ENCODE measurements around the gene C16orf87.

Gene C16orf87

GRCh38 chr16:46830417-46830901 lies 521 bp downstream of the C16orf87 start (continued):
- TF ChIP-seq ZNF555 (tag by site-specific recombination; conservative IDR thresholded peaks at IDR 0.05), result no peak
- TF ChIP-seq ZNF791 (tag by site-specific recombination; IDR thresholded peaks at IDR 0.05), result no peak
- TF ChIP-seq ZNF394 (tag by site-specific recombination; IDR thresholded peaks at IDR 0.05; ENCODE audit: borderline replicate concordance), result peak; percentile 30; the same call in 1 of the 2 replicates
- TF ChIP-seq ZSCAN4 (tag by site-specific recombination; IDR thresholded peaks at IDR 0.05), result no peak
- TF ChIP-seq KLF1 (tag by site-specific recombination; IDR thresholded peaks at IDR 0.05), result no peak
- peak; percentile 16; the same call in 1 of the 2 replicates for TF ChIP-seq ZNF2 (tag by site-specific recombination; IDR thresholded peaks at IDR 0.05)

- peaks cover 0 to 2% of the 10 kb centered on the region in 2 experiments; a peak in 1 of 3 replicates for H3K36me3 ChIP-seq (ENCODE audit: control insufficient read depth in 2 of 2, insufficient read depth in 1 of 2, low read length in 2 of 2)
- no peak overlapping the region for H3K27ac ChIP-seq (ENCODE audit: extremely low read depth, low read depth, low read length)
- H3K4me3 ChIP-seq (ENCODE audit: low read depth, low read length), result peak overlapping the region; percentile 71; the same call in 1 of the 2 replicates
- POLR2A ChIA-PET, result interaction anchor here (0.6 to 1.3 kb wide), 3 partner anchors 20 to 139 kb away, joined by 4 to 5 read pairs (median 4); partner anchors contain the start of gene ORC6
- no peaks in the 10 kb centered on the region for H3K9me3 ChIP-seq (ENCODE audit: control insufficient read depth, insufficient read depth, low read depth, low read length)
- peaks cover 10% of the 10 kb centered on the region; the same call in 1 of the 2 replicates for H3K4me1 ChIP-seq (ENCODE audit: control insufficient read depth, insufficient read depth, low read length)
- TF ChIP-seq, protein P1, sequence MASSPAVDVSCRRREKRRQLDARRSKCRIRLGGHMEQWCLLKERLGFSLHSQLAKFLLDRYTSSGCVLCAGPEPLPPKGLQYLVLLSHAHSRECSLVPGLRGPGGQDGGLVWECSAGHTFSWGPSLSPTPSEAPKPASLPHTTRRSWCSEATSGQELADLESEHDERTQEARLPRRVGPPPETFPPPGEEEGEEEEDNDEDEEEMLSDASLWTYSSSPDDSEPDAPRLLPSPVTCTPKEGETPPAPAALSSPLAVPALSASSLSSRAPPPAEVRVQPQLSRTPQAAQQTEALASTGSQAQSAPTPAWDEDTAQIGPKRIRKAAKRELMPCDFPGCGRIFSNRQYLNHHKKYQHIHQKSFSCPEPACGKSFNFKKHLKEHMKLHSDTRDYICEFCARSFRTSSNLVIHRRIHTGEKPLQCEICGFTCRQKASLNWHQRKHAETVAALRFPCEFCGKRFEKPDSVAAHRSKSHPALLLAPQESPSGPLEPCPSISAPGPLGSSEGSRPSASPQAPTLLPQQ (tag by site-specific recombination; IDR thresholded peaks at IDR 0.05), result peak; percentile 77
- TF ChIP-seq ZNF664 (tag by site-specific recombination; IDR thresholded peaks at IDR 0.05) (peak; percentile 85), SCRT2 (tag by site-specific recombination; IDR thresholded peaks at IDR 0.05) (no peak)
- TF ChIP-seq, protein P2, sequence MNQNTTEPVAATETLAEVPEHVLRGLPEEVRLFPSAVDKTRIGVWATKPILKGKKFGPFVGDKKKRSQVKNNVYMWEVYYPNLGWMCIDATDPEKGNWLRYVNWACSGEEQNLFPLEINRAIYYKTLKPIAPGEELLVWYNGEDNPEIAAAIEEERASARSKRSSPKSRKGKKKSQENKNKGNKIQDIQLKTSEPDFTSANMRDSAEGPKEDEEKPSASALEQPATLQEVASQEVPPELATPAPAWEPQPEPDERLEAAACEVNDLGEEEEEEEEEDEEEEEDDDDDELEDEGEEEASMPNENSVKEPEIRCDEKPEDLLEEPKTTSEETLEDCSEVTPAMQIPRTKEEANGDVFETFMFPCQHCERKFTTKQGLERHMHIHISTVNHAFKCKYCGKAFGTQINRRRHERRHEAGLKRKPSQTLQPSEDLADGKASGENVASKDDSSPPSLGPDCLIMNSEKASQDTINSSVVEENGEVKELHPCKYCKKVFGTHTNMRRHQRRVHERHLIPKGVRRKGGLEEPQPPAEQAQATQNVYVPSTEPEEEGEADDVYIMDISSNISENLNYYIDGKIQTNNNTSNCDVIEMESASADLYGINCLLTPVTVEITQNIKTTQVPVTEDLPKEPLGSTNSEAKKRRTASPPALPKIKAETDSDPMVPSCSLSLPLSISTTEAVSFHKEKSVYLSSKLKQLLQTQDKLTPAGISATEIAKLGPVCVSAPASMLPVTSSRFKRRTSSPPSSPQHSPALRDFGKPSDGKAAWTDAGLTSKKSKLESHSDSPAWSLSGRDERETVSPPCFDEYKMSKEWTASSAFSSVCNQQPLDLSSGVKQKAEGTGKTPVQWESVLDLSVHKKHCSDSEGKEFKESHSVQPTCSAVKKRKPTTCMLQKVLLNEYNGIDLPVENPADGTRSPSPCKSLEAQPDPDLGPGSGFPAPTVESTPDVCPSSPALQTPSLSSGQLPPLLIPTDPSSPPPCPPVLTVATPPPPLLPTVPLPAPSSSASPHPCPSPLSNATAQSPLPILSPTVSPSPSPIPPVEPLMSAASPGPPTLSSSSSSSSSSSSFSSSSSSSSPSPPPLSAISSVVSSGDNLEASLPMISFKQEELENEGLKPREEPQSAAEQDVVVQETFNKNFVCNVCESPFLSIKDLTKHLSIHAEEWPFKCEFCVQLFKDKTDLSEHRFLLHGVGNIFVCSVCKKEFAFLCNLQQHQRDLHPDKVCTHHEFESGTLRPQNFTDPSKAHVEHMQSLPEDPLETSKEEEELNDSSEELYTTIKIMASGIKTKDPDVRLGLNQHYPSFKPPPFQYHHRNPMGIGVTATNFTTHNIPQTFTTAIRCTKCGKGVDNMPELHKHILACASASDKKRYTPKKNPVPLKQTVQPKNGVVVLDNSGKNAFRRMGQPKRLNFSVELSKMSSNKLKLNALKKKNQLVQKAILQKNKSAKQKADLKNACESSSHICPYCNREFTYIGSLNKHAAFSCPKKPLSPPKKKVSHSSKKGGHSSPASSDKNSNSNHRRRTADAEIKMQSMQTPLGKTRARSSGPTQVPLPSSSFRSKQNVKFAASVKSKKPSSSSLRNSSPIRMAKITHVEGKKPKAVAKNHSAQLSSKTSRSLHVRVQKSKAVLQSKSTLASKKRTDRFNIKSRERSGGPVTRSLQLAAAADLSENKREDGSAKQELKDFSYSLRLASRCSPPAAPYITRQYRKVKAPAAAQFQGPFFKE (tag by site-specific recombination; IDR thresholded peaks at IDR 0.05; ENCODE audit: borderline replicate concordance), result no peak
- CTCF ChIA-PET, result interaction anchor here (0.6 to 1.1 kb wide), 3 partner anchors 9 to 139 kb away, joined by 3 to 4 read pairs (median 3); no protein-coding TSS in a partner anchor
These were observed 2.0 kb downstream of the C16orf87 start for GRCh38 chr16:46828943-46829342.

GRCh38 chr16:46828292-46828691 lies 2.7 kb downstream of the C16orf87 start:
- no peak overlapping the region for H3K27ac ChIP-seq (ENCODE audit: extremely low read depth, low read depth, low read length)
- no peak overlapping the region for H3K4me3 ChIP-seq (ENCODE audit: low read depth, low read length)
- POLR2A ChIA-PET, result interaction anchor here (0.6 to 1.3 kb wide), 5 partner anchors 19 to 139 kb away, joined by 4 to 7 read pairs (median 4); partner anchors contain the start of gene ORC6
- peaks cover 10% of the 10 kb centered on the region; the same call in 1 of the 2 replicates for H3K4me1 ChIP-seq (ENCODE audit: control insufficient read depth, insufficient read depth, low read length)
- CTCF ChIA-PET, result interaction anchor here (0.7 to 1.1 kb wide), 2 partner anchors 8 to 54 kb away, joined by 3 to 4 read pairs; no protein-coding TSS in a partner anchor
- H3K36me3 ChIP-seq (ENCODE audit: control insufficient read depth in 2 of 2, insufficient read depth in 1 of 2, low read length in 2 of 2), result peaks cover 0 to 7% of the 10 kb centered on the region in 2 experiments; a peak in 1 of 3 replicates
- no peaks in the 10 kb centered on the region for H3K9me3 ChIP-seq (ENCODE audit: control insufficient read depth, insufficient read depth, low read depth, low read length)
- no peak for TF ChIP-seq ZNF148 (tag by site-specific recombination; IDR thresholded peaks at IDR 0.05; ENCODE audit: borderline replicate concordance)
- TF ChIP-seq, protein P3, sequence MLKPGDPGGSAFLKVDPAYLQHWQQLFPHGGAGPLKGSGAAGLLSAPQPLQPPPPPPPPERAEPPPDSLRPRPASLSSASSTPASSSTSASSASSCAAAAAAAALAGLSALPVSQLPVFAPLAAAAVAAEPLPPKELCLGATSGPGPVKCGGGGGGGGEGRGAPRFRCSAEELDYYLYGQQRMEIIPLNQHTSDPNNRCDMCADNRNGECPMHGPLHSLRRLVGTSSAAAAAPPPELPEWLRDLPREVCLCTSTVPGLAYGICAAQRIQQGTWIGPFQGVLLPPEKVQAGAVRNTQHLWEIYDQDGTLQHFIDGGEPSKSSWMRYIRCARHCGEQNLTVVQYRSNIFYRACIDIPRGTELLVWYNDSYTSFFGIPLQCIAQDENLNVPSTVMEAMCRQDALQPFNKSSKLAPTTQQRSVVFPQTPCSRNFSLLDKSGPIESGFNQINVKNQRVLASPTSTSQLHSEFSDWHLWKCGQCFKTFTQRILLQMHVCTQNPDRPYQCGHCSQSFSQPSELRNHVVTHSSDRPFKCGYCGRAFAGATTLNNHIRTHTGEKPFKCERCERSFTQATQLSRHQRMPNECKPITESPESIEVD (tag by site-specific recombination; IDR thresholded peaks at IDR 0.05), result peak; percentile 32
- TF ChIP-seq ZNF138 (tag by site-specific recombination; IDR thresholded peaks at IDR 0.05; ENCODE audit: borderline replicate concordance), result no peak
- TF ChIP-seq ZNF670 (tag by site-specific recombination; IDR thresholded peaks at IDR 0.05; ENCODE audit: low read depth), result no peak
- TF ChIP-seq YY2 (tag by site-specific recombination; IDR thresholded peaks at IDR 0.05), result no peak
- TF ChIP-seq ZNF2 (tag by site-specific recombination; IDR thresholded peaks at IDR 0.05), result no peak
- TF ChIP-seq ELK4 (IDR thresholded peaks at IDR 0.05; ENCODE audit: borderline replicate concordance, low read depth, low read length), result no peak
- TF ChIP-seq GLI2 (tag by site-specific recombination; IDR thresholded peaks at IDR 0.05; ENCODE audit: borderline replicate concordance, low read depth), result no peak

All from HEK293 (cell line).